KBM-7 (cell line): ENCODE data around the gene CCNY.
"Not testable (repeated sequence)": the region's sequence is repeated elsewhere in the genome, so short reads cannot be mapped to it uniquely, and the experiment has no call there.

Source experiments
- DNase-seq: peaks from one replicate; pipeline ENCODE4 v3.0.0-alpha.2; 2015
- in situ Hi-C: fragments of 300-500 bp; cut with MboI; formaldehyde crosslinking; loops from 2 replicates; pipeline ENCODE4 v1.14.3; 2020; ENCODE audit warnings: low sequenced_read_pairs, low pct_unique_long_range_greater_than_20kb, mixed read lengths

CCNY gene

DNA sequence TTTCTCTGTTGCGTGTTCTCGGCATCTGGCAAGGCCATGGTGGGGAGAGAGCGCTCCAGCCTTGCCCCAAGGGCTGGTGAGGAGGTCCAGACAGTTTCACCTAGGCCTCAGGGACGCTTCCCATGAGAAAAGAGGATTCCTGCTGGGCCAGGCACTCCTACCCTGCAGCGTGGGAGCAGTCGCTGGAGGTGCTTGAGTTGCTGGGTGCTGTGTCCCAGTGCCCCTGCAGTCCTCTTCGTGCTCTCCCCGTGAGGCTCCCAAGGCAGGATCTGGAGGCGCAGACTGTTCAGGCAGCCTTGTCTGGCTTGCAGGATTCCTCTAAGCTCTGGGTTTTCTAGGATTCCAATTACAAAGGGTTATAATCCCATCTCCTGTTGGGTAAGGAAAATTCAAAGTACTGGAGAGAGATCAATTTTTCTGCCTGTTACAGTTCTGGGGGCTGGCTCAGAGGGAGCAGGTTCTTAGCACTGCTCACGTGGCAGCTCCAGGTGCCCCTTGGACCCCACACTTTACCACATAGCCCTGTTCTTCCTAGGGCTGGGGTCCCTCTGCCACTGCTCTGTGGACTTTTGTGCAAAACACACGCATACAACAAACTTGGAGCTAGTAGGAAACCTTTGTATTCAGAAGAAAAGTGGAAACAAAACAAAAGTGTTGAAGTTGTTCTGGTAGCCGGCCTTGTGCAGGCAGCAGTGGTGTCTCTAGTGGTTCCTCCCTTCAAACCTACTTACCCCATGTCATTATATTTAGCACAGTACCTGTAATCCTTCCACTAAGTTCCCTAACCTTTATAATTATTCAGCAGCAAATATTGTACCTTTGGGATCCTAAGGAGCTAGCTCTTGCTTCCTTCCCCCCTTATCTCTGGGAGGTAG, 60.5 kb downstream of the CCNY start:
- DNase-seq = no peak
- in situ Hi-C loops = no loop called here

DNA sequence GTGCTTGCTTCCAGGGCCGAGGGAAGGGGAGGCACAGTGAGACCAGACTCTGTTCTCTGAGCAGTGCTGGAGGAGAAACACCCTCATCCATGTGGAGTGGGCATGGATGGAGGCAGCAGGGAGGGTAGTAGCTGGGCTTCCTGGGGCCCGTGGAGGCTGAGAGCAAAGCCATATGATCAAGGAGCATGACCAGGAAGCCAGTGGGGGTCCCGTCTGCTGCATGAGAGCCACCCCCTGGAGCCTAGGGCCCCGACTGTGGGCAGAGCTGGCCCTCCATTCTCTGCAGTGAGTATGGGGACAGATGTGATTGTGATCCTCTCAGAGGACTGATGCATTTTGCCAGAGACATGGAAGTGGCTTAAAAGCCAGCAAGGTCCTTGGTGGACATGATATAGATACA, 61.6 kb downstream of the CCNY start:
- in situ Hi-C loops = no loop called here

DNA sequence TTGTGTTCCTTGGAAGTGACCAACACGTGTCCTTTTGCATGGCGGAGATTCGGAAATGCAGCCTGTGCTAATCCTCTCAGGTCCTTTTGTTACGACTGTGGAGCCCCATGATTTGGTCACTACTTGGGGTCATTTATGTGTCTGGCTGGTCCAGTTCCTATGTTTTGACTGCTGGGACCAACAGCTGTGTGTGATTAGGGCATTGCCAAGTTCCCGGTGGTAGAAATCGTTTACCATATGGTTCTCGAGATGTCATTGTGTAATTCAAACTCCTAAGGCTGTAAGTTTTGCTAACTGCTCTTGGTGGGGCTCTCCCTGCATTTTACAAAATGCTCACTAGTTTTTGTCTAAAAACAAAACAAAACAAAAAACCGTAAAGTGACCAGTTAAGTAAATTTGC, 62.0 kb downstream of the CCNY start:
- in situ Hi-C loops = no loop called here
- DNase-seq = no peak

More for the DNA sequence above, 61.6 kb downstream of the CCNY start:
- no peak for DNase-seq

DNA sequence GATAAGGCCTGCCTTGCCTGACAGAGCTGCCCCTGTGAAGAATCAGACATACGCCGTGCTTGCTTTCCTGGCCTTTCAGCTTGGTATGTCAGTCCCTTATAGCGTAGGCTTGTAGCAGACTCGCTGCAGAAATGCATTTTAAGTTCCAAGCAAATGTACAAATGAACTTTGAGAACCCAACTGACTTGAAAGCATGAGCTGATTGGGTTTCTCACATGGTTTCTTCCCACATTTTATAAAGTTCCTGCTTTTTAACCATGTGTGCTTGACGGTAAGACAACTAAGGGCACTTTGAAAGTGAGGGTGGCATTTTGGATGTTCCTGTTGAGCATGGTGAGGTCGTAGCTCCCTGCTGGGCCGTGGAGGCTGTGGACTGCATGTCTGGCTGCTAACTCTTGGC, 62.6 kb downstream of the CCNY start:
- in situ Hi-C loops = no loop called here

DNA sequence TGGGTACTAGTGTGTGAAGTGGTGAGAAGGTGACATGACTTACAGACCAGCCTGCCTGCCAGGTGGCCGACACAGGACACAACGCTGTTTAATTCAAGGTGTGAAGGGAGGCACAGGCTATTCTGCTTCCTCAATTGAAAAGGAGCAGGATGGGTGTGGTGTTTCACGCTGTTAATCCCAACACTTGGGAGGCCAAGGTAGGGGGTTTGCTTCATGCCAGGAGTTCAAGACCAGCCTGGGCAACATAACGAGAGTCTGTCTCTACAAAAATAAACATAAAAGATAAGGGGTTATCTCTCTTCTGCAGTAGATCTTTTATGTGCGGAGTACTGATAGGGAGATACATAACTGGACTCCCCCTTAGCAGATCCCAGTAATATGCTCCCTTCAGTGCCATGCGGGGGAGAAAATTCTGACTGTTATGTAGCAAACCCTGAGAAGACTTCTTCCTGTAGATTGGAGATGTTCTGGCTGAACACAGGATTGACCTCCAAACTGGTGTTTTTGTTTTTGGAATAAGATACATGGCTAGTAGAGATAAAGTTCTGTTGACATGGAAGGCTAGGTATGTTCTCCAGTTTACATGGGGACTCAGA, 63.2 kb downstream of the CCNY start:
- in situ Hi-C loops = no loop called here
- no peak for DNase-seq

More for the DNA sequence above, 62.6 kb downstream of the CCNY start:
- DNase-seq = no peak

DNA sequence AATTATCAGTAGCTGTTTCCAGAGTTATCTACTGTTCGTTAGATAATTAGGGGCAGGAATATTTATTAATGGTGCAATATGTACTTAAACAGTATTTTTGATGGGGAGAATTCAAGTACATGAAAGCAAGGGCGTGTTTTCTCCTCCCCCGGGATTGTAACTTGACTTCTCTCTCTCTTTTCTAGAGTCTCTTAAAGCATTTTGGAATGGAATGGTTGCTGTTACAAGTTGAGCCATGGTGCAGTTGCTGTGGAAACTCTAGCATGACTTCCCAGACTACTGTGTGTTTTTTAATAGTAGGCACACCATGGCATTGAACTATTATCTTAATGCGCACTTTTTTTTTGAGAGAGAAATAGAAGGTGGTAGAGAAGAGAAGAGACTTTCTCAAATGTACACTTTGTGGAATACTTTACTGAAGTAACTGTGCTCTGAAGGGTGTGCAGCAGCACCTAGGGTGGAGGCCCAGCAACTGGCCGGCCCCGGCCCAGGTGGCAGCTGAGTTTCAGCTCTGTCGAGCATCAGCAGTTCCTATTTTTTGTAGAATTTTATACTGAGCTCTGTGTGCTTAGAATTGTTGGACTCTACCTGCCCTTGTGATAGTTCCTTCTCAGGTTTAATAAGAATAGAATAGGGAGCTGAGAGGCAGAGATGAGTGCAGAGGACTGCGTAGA, 64.4 kb downstream of the CCNY start:
- in situ Hi-C loops = no loop called here
- no peak for DNase-seq

DNA sequence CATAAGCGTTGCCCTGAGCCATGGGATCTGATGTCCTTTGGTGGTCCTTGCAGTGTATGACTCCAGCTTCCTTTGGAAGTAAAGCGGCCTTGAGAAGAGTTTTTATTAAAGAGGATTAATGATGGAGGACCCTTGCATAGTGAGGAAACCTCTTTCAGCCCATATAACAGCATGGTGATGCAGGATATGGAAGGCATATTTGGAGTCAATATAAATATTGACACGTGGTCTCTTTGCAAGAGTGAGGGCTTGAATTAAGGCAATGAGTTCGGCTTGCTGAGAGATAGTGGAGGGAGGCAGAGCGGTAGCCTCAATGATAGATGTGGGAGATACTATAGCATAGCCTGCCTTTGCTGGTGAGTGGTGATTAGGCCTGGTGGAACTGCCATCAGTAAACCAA, 67.2 kb downstream of the CCNY start:
- in situ Hi-C loops, DNase-seq: not testable (repeated sequence)

DNA sequence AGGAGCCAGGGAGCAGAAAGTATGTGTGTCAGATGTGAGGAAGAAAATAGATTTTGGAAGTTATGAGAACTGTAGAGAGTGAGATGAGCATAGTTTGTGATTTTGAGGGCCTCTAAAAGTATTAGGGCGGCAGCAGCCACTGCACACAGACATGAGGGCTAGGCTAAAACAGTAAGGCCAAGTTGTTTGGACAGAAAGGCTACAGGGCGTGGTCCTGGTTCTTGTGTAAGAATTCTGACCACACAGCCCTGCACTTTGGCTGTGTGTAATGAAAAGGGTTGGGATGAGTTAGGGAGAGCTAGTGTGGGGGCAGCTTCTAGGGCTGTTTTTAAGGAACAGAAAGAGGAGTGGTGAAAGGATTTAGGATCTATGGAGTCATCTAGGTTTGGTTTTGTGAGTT, 67.8 kb downstream of the CCNY start:
- not testable (repeated sequence) for DNase-seq

DNA sequence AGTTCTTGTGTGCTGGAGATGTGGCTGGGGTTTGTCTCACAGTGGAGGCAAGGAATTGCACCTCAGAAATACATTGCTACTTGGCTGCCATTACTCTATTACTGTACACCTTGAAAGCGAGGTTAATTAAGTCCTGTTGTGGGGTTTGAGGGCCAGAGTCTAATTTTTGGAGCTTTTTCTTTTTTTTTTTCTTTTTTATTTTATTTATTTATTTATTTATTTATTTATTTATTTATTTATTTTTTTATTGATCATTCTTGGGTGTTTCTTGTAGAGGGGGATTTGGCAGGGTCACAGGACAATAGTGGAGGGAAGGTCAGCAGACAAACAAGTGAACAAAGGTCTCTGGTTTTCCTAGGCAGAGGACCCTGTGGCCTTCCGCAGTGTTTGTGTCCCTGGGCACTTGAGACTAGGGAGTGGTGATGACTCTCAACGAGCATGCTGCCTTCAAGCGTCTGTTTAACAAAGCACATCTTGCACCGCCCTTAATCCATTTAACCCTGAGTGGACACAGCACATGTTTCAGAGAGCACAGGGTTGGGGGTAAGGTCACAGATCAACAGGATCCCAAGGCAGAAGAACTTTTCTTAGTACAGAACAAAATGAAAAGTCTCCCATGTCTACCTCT, 69.8 kb downstream of the CCNY start:
- in situ Hi-C loops, DNase-seq: not testable (repeated sequence)

More for the DNA sequence above, 67.8 kb downstream of the CCNY start:
- in situ Hi-C loops = not testable (repeated sequence)

DNA sequence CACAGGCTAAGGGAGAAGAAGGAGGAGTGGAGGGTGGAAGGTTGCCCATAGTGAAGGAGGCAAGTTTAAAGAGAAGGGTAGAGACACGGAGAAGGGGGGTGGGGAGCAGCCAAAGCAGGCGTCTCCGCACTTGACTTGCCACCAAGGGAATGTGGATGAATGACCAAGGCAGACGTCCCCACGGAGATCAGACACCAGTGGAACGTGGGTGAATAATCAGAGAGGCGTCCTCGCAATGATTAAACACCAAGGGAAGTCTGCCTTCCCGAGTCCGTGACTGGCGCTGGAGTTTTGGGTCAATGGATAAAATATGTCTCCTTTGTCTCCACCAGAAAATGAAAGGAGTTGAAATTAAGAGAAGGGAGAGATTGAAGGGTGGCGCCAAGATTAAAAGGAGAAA, 71.4 kb downstream of the CCNY start:
- DNase-seq, in situ Hi-C loops: not testable (repeated sequence)

DNA sequence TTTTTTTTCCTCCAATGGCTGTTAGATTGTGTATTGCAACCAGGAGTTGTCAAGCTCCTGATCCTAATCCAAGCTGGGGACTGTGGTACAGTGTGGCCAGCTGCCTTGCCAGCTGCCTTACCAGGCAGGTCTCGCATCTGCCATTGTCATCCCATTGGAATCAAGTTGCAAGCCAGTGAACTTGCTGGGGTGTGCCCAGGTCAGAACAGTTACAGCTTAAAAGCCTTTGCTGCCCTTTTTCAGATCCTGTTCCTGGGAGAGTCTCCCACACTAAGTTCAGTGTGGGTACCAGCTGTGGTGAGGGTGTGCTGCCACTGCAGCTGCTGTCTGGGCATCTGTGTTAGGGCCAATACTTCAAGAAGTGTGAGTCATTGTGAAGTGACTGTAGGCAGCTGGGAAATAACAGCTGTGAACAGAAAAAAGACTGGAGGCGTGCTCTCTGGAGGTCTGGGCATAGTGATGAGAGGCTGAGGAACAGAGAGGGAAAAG, 72.8 kb downstream of the CCNY start:
- no peak for DNase-seq
- in situ Hi-C loops = no loop called here

DNA sequence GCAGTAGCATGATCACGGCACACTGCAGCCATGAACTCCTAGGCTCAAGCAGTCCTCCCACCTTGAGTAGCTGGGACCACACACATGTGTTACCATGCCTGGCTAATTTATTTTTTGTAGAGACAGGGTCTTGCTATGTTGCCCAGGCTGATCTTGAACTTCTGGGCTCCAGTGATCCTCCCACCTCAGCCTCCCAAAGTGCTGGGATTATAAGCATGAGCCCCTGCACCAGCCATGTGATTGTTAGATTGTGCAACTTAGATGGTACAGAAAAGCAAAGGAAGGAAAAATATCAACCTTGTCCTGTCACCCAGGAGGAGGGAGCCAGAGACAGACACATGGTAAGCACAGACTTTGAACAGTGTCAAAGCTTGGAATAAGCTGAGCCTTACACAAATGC, 73.5 kb downstream of the CCNY start:
- in situ Hi-C loops = no loop called here

DNA sequence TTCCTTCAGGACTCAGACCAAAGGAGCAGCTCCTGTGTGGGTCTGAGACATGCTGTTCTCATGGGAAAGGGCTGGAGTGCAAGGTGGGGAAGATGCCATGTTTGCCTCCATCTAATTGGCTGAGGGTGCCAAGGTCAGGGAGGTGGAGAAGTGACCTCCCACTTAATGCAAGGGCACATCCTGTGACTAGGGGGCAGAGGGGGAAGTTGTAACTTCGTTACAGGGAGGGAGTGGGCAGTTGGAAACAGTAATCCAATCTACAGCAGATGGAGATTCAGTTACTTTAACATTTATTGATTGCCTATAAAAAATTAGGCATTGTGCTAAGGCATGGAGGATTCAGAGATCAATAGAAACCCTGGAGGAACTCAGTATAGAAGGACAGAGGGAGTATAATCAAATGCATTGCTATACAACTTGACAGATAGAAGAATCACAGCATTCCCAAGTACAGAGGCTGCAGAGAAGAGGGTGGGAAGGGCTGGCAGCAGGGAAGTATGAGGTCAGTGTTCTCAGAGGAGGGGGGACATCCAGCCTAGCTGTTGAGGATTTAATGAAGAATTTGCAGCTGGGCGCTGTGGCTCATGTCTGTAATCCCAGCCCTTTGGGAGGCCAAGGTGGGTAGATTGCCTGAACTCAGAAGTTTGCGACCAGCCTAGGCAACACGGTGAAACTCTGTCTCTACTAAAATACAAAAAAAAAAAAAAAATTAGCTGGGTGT, 75.9 kb downstream of the CCNY start:
- DNase-seq = no peak
- in situ Hi-C loops = no loop called here

More for the DNA sequence above, 73.5 kb downstream of the CCNY start:
- DNase-seq = no peak

DNA sequence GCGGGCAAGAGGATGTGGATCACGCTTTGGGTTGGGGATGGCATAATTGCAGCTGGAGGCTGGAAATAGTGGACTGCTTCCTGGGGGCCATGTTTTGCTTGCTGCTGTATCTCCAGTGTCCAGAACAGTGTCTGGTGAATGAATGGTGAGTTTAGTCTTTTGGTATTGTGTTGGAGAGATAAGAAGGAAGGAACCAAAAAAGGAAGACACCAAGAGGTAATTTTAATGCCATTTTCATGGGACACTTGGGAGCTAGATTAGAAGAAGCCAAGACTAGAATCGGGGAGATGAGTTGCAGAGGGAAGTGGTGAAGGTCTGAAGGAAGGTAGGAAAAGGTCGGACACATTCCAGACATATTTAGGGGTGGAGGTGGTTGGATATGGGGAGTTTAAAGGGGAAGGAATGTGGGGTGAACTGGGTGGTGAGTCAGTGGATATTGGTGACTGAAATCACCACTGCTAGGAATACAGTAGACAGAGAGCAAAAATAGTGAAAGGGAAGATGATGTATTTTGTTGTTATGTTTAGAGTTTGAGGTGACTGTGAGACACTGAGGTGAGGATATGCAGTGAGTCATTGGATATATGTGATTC, 76.7 kb downstream of the CCNY start:
- DNase-seq = no peak
- in situ Hi-C loops = no loop called here

DNA sequence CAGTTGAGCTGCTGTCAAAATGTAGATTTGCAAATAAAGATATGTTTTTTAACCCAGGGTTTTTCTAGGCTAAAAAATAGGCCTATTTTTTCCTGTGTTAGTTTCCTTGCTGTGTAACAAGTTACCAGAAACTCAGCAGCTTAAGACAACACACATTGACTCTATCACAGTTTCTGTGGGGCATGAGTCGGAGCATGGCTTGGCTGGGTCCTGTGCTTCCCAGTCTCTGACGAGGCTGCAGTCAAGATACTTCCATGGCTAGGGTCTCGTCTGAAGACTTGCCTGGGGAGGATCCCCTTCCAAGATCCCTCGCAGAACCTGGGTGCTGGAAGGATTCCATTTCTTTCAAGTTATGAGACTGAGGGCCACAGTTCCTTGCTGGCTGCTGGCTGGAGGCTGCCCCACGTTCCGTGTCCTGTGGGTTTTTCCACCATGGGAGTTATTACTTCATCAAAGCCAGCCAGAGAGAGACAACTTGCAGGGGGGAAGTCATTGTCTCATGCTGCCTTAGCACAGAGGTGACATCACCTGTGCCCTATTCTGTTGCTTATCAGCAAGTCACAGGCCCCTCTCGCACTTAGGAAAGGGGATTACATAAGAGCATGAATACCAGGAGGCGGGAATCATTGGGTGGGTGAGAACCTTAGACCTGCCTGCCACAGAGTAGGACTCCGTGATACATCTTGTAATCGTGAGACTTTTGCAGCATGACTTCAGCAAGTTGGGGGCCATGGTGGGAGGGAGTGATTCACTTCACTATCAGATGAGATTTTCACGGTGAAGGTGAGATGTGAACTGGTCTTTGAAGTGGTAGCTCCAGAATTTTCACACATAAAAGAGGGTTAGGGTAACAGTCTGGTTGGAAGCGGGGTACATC, 77.9 kb downstream of the CCNY start:
- in situ Hi-C loops = no loop called here

DNA sequence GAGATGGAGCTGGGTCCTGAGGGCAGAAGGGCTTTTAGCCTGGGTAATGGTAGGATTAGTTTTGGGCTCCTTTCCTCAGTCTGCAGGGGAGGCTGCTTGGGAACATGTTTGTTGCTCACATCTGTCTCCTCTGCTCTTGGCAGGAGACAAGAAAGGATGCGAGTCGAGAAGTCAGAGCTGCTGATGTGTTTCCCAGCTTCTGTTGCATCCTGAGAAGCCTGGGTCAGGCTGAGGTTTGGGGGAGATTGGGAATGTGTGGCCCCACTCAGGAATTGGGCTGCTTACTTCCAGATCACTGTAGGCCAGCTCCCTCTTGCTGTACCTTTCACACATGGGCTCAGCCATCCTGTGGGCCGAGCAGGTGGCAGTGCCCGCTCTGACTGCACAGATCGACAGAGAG, 79.2 kb downstream of the CCNY start:
- in situ Hi-C loops = no loop called here
- DNase-seq = no peak

More for the DNA sequence above, 77.9 kb downstream of the CCNY start:
- DNase-seq = no peak

DNA sequence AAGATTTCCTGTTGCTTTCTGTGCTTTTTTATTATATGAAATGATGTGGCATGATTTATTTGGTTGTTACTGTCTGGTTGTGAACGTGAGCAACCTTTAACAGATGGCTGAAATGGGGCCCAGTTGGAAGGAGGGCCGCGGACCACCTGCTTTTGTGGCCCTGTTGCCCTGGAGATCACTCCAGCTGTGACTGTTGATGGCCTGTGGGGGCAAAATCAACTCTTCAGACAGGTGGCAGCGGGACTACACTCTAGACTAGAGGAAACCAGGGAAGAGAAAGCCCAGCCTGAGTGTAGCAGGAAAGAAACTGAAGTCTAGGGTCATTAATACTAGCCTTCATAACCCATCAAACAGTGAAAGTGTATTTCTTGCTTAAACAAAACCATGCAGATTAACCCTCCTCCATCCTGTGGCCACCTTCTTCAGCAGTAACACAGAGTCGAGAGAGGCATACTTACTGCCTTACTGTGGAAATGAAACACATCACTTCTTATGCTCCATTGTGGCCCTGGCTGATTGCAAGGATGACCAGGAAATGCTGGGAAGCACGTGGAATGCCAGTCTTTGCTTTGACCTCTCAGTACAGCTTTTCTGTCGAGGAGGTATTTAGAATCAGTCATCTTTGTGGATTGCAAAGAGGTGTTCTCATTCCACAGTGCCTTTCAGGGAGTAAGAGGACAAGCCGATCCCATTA, 80.5 kb downstream of the CCNY start:
- in situ Hi-C loops = no loop called here
- no peak for DNase-seq
